Prostate gland (tissue), 2 donors: ENCODE data around the gene MAP2K3. TPM values are rescaled to one million over a fixed set of nuclear protein-coding genes. Genes with fewer than 3 reads are reported as not detected.
"Not testable (repeated sequence)": the region's sequence is repeated elsewhere in the genome, so short reads cannot be mapped to it uniquely, and the experiment has no call there.

Experiments
- DNase-seq: peaks from one replicate; pipeline ENCODE4 v3.0.0-alpha.2; 2019; ENCODE audit warnings: low spot score
- H3K27ac ChIP-seq, 2 donors: fragments of 200-600 bp; sonication (generic); 2 replicates each; pipeline ENCODE4 v1.5.1; 2017 to 2019
- H3K27me3 ChIP-seq: fragments of 200-600 bp; sonication (generic); replicated peaks from 2 replicates; pipeline ENCODE4 v1.5.1; 2019; ENCODE audit not compliant: insufficient read depth
- H3K36me3 ChIP-seq, 2 donors: fragments of 200-600 bp; sonication (generic); 1 replicate in 1 of 2; 2 replicates in 1 of 2; pipeline versions ENCODE4 v1.5.1 to v1.8.1; 2017 to 2019
- H3K4me1 ChIP-seq: fragments of 200-600 bp; sonication (generic); replicated peaks from 2 replicates; pipeline ENCODE4 v1.5.1; 2019
- H3K4me3 ChIP-seq, 2 donors: fragments of 200-600 bp; sonication (generic); 2 replicates each; pipeline ENCODE4 v1.5.1; 2017 to 2019
- H3K9me3 ChIP-seq: fragments of 200-600 bp; sonication (generic); 2 replicates; pipeline ENCODE4 v1.5.1; 2017
- POLR2A ChIP-seq: fragments of 450-650 bp; IDR thresholded peaks from one replicate; pipeline ENCODE4 v1.6.1; 2016; ENCODE audit warnings: antibody characterized with exemption, mild to moderate bottlenecking
- POLR2AphosphoS5 ChIP-seq: sonication (generic); formaldehyde crosslinking; IDR thresholded peaks from one replicate; pipeline ENCODE4 v1.6.1; 2017; ENCODE audit warnings: antibody characterized with exemption
- WGBS: methylation state at CpG from one replicate; pipeline ENCODE4 v1.1.5; 2018; 5-methylcytosine and 5-hydroxymethylcytosine counted together
- intact Hi-C: fragments of 100-400 bp; cut with DNase I; formaldehyde crosslinking; loops from one replicate; pipeline ENCODE4 v1.14.2; 2022
- total RNA-seq, 2 donors: library from RNA; depleted of rRNA; stranded (reverse); fragments of >200 nt; gene quantifications; one replicate each; pipeline ENCODE4 v1.1.0, GENCODE V29; 2016
- TF ChIP-seq, protein P1 (sequence below), 4 experiments: fragments of 200-600 bp in 2 of 4; fragments of 450-650 bp in 2 of 4; sonication (generic) in 2 of 4; IDR thresholded peaks; 1 replicate in 3 of 4; 2 replicates in 1 of 4; pipeline ENCODE4 v1.5.1; 2016 to 2019; ENCODE audit warnings: antibody characterized with exemption in 4 of 4, mild to moderate bottlenecking in 2 of 4, moderate library complexity in 2 of 4

The MAP2K3 gene
- total RNA-seq, 2 donors from 2014 or later, result 24.0 to 25.9 TPM

DNA sequence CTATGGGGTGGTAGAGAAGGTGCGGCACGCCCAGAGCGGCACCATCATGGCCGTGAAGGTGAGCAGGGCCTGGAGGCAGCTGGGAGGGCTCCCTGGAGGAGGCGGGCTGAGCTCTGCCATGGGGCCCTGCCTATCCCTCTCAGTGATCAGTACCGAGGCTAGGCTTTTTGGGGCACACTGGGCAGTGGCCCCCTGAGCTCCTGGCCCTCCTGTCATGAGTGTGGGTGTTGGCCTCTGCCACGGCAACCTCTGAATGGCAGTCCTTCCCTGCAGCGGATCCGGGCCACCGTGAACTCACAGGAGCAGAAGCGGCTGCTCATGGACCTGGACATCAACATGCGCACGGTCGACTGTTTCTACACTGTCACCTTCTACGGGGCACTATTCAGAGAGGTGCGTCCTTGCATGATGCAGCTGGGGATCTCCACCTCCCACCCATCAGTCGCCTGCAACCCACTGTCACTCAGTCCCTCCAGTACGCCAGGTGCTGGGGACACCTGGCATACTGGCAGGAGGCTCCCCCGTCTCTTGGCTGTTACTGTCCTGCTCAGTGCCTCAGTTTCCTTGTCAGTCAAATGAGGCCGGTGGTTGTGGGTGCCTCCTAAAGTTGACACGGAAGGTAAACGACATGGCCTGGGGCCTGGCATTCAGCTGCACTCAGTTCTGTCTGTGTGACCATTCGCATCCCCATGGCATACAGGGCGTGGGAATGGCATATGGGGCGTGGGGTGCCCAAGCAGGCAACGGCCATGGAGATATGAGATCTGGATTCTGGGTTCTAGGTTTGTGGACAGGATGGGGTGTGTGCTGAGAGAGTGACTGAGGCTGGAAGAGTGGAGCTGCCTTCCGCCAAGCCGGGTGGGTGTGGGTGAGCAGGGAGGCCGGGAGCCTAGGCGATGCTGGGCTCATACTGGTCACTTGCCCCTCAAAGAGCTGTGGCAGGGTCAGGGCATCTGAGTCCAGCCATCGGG is 16.4 kb downstream of the MAP2K3 start:
- WGBS, result 77% methylated on average over 31 of the region's 31 CpGs
- Histone ChIP-seq H3K4me1 (no peaks in the 10 kb centered on the region), H3K4me3 (no peak overlapping the region), H3K27me3 (no peaks in the 10 kb centered on the region), H3K27ac (no peak overlapping the region), H3K36me3 (peaks cover 0 to 14% of the 10 kb centered on the region in 2 donors), H3K9me3 (no peaks in the 10 kb centered on the region)
- no peak for DNase-seq
- TF ChIP-seq POLR2AphosphoS5, result no peak
- intact Hi-C loops, result no loop called here

DNA sequence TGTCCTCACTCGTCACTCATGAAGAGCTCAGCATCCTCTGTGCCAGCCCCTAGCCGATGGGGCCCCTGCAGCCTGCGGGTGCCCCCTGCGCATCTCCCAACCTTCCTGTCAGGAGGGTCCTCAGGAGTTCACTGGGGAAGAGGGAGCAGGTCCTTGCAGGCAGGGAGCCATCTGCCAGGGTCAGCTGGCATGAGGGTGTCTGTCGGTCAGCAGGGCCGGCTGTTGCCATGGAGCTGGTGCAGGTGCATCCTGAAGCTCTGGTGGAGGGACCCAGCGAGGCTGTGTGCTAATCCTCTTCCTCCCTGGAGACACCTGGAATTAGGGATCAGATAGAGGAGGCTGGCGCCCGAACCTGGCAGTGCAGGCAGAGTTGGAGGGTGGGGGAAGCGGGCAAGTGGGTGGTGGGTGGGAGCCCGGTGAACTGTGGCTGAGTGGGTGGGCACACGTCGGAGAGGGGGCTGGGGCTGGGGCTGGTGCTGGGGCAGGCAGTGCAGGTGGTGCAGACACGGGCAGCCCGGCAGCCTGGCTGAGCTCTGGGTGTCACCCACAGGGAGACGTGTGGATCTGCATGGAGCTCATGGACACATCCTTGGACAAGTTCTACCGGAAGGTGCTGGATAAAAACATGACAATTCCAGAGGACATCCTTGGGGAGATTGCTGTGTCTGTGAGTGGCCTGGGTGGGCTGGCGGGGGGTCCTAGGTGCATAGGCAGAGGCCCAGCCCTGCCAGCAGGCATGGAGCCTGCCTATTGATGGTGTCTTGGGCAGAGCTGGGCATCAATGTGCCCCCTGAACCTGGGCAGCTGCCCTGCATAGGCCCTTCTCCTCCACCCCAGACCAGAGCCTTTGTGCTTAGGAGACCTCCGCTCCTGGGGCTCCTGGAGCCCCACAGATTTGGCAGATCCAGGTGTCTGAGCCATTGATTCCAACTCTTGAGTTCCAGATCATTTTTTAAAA is 17.4 kb downstream of the MAP2K3 start:
- DNase-seq, result no peak
- no peak for TF ChIP-seq POLR2A
- TF ChIP-seq, protein P1, sequence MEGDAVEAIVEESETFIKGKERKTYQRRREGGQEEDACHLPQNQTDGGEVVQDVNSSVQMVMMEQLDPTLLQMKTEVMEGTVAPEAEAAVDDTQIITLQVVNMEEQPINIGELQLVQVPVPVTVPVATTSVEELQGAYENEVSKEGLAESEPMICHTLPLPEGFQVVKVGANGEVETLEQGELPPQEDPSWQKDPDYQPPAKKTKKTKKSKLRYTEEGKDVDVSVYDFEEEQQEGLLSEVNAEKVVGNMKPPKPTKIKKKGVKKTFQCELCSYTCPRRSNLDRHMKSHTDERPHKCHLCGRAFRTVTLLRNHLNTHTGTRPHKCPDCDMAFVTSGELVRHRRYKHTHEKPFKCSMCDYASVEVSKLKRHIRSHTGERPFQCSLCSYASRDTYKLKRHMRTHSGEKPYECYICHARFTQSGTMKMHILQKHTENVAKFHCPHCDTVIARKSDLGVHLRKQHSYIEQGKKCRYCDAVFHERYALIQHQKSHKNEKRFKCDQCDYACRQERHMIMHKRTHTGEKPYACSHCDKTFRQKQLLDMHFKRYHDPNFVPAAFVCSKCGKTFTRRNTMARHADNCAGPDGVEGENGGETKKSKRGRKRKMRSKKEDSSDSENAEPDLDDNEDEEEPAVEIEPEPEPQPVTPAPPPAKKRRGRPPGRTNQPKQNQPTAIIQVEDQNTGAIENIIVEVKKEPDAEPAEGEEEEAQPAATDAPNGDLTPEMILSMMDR (IDR thresholded peaks at IDR 0.05), result no peak
- TF ChIP-seq POLR2AphosphoS5, result no peak

DNA sequence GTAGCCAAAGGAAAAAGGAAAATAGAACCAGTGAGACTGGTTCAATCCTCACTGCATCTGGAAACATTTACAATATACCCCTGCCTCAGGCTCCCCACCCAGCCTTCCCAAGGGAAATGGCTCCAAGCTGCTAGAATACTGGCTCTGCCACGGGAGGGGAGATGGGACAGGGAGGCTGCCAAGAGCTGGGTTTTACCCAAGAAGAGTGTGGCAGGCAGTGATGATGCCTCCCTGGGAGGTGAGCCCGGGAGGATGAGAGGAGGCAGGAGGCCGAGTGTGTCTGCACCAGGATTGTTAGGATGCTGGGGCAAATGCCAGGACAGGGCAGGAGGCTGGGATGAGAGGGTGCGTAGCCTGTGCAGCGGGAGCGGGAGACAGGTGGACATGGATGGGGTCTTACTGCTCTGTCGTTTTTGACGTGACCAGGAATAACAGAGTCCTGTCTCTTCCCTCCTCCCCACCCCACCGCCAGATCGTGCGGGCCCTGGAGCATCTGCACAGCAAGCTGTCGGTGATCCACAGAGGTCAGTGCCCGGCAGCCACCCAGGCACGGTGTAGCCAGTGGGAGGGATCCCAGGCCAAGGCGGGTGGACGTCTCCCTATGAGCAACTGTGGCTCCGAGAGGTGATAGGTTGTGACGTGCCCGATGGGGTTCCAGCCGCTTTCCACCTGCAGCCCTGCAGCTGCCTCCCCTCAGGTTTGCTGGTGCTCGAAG is 18.4 kb downstream of the MAP2K3 start:
- Histone ChIP-seq H3K4me1 (no peaks in the 10 kb centered on the region), H3K4me3 (no peak overlapping the region), H3K27me3 (no peaks in the 10 kb centered on the region), H3K9me3 (no peaks in the 10 kb centered on the region), H3K36me3 (peaks cover 0 to 14% of the 10 kb centered on the region in 2 donors), H3K27ac (no peak overlapping the region)
- intact Hi-C loops, result no loop called here
- WGBS, result 65% methylated on average over 21 of the region's 21 CpGs
- TF ChIP-seq POLR2A, result no peak
- TF ChIP-seq, protein P1 (IDR thresholded peaks at IDR 0.05), result no peak
- no peak for TF ChIP-seq POLR2AphosphoS5
- no peak for DNase-seq

More for the DNA sequence above, 17.4 kb downstream of the MAP2K3 start:
- Histone ChIP-seq H3K4me1 (no peaks in the 10 kb centered on the region), H3K27me3 (no peaks in the 10 kb centered on the region), H3K36me3 (peaks cover 0 to 14% of the 10 kb centered on the region in 2 donors), H3K27ac (no peak overlapping the region), H3K4me3 (no peak overlapping the region), H3K9me3 (no peaks in the 10 kb centered on the region)
- whole genome bisulfite sequencing, result 75% methylated on average over 19 of the region's 19 CpGs
- intact Hi-C loops, result no loop called here

DNA sequence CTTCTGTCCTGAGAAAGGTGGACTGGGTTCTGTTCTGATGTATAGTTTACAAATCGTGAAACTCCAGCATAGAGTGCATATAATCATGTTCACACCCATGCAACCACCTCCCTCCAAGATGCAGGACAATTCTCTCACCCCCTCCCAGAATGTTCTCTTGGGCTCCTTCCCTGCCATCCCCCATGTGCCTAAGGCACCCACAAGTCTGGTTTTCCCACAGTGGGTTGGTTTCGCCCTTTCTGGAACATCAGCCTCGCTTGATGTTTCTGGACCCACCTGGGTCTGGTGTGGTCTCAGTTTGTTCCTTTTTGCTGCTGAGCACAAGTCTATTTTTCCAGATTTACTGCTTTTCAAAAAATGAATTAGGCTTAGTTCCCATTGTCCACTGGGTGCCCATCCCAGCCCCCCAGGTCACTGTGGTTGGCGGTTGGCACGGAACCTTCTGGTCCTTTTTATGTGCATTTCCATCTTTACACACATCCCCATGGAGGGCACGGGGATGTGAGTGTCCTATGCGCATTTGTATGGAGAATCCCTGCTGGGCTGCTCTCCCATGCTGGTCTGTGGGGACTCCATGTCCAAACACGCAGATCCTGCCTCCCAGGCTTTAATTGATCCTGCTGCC is 19.0 kb downstream of the MAP2K3 start:
- no peak for DNase-seq
- intact Hi-C loops, result no loop called here
- no peaks in the 10 kb centered on the region for H3K4me1 ChIP-seq
- peaks cover 0 to 14% of the 10 kb centered on the region in 2 donors for H3K36me3 ChIP-seq
- no peak overlapping the region for H3K27ac ChIP-seq
- H3K9me3 ChIP-seq, result no peaks in the 10 kb centered on the region
- H3K27me3 ChIP-seq, result no peaks in the 10 kb centered on the region
- no peak for TF ChIP-seq POLR2A
- WGBS, result 84% methylated on average over 8 of the region's 8 CpGs
- no peak overlapping the region for H3K4me3 ChIP-seq

DNA sequence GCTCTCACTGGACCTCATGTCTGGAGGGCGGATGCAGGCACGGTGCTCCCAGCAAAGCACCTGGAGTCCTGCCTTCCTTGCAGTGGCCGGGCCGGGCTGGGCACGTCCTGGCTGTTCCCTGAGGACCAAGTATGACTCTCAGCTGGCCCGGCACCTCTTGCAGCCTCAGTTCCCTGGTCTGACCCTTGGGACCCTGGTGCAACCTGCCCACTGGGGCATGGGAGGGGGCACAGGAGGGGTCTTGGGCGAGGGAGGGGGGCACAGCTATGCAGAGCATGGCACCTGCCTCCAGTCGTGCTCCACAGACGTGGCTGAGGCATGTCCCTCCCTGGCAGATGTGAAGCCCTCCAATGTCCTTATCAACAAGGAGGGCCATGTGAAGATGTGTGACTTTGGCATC is 19.6 kb downstream of the MAP2K3 start:
- Histone ChIP-seq H3K4me3 (no peak overlapping the region), H3K36me3 (peaks cover 0 to 14% of the 10 kb centered on the region in 2 donors), H3K27me3 (no peaks in the 10 kb centered on the region), H3K9me3 (no peaks in the 10 kb centered on the region), H3K27ac (no peak overlapping the region), H3K4me1 (no peaks in the 10 kb centered on the region)
- DNase-seq, result no peak
- intact Hi-C loops, result no loop called here
- TF ChIP-seq, protein P1 (IDR thresholded peaks at IDR 0.05), result no peak
- TF ChIP-seq POLR2AphosphoS5 (no peak), POLR2A (no peak)
- 75% methylated on average over 9 of the region's 9 CpGs for WGBS

DNA sequence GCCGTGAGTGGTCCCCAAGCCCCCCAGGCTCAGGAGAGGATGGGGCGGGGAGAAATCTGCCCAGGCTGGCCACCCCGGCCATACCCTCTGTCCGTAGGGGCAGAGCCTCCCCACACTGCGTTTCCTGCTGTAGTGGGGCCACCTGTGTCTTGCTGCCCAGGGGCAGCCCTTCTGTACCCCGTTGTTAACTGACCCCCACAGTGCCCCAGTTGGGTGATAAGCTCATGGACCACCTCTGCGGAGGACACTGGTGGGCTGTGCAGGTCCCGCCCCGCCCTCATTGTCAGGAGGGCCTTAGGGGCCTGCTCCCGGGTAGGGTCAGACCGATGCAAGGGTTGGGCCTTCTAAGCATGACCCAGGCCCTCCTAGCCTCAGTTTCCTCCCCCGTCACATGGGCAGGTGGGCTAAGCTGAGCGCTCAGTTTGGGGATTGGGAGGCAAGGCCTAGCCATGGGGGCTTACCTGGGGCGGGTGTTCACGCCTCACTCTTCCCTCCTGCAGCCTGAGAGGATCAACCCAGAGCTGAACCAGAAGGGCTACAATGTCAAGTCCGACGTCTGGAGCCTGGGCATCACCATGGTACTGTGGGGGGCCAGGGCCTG is 20.1 kb downstream of the MAP2K3 start:
- H3K4me3 ChIP-seq, H3K4me1 ChIP-seq, H3K27me3 ChIP-seq, H3K9me3 ChIP-seq, intact Hi-C loops, DNase-seq, H3K27ac ChIP-seq: not testable (repeated sequence)
- H3K36me3 ChIP-seq, result peaks cover 0 to 14% of the 10 kb centered on the region in 2 donors
- WGBS, result 85% methylated on average over 17 of the region's 17 CpGs

DNA sequence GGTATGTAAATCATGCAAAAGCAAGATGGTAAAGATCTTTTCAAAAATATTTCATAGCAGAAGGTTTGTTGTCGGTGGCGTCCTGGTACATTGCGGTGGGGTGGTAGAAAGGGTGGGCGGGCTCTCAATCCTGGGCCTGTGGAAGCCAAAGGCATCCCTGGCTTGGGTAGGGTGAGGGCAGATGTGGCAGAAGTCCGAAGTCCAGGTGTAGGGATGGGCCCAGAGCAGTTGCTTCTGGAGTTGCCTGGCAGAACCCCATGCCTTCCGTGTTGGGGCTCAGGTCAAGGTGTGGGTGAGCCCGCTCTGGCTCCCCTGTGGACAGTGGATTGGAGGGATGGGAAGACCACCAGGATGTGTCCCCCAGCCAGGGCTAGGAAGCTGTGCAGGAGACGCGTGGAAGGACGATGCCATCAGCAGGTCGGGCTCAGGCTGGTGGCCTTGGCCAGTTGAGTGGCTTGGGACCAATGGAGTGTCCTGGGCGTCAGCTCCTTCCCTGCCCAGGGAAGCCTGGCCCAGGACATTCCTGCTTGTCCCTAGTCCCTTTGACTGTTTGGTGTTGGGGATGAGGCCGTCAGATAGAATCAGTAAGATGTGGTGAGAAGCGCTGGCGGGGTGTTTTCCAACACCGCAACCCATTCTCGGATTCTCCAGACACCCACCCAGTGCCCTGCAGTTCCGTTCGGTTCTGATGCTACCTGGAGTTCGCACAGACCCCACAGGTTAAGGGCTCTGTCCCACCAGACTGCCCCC is 21.1 kb downstream of the MAP2K3 start:
- H3K4me3 ChIP-seq, H3K27ac ChIP-seq, H3K4me1 ChIP-seq, intact Hi-C loops, DNase-seq, H3K27me3 ChIP-seq, H3K9me3 ChIP-seq: not testable (repeated sequence)
- 90% methylated on average over 15 of the region's 20 CpGs for WGBS
- peaks cover 0 to 11% of the 10 kb centered on the region in 2 donors for H3K36me3 ChIP-seq
